IPS-NIHi7 (cell line): ENCODE results near the gene UNC5CL.

ENCODE experiments used
- DNase-seq: peaks from one replicate; pipeline ENCODE4 v3.0.0; 2012; ENCODE audit warnings: mixed read lengths; ENCODE audit errors: extremely low spot score

Gene UNC5CL

DNA sequence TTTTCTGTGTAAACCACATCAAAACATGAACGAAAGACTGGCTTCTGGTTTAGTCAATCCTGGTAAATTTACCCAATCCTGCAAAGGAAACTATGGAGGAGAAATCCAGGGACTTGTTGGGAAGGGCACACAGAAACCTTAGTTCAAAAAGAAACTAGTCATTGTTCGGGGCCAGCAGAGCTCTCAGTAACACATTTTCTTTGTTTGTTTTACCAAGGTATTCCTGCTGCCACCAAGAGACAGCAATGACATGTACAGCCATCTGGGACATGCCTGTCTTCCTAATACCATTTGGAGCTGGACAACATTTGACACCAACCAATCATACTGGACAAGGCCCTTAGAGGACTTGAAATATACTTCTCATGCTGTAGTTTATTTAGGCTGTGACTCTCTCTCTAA, 24.9 kb upstream of the UNC5CL start:
- no peak for DNase-seq

DNA sequence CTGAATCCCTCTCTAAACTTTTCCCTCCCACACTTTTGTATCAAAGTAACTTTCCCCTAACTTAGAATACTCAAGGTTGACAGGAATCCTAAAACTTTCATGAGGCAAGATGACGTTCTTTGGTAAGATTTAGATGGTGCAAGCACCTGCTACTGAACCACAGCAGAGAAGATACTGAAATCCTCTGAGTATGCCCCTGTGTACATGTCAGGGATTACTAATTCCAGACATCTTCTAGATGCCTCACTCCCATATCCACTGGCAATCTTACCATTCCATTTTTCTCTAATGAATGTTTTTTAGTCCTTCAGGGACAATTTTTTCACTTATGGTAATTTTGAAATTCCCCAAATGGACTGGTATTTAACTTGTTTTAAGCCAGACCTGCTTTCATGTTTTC, 23.0 kb upstream of the UNC5CL start:
- no peak for DNase-seq

DNA sequence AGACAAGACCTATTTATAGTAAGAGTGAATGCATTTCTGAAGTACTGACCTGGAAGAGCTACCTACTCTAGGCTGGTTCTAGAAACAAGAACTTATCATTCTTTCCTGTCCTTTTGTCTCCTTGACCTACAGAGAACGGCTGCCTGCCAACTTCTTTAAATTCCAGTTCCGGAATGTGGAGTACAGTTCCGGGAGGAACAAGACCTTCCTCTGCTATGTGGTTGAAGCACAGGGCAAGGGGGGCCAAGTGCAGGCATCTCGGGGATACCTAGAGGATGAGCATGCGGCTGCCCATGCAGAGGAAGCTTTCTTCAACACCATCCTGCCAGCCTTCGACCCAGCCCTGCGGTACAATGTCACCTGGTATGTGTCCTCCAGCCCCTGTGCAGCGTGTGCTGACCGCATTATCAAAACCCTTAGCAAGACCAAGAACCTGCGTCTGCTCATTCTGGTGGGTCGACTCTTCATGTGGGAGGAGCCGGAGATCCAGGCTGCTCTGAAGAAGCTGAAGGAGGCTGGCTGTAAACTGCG, 22.2 kb upstream of the UNC5CL start:
- no peak for DNase-seq

DNA sequence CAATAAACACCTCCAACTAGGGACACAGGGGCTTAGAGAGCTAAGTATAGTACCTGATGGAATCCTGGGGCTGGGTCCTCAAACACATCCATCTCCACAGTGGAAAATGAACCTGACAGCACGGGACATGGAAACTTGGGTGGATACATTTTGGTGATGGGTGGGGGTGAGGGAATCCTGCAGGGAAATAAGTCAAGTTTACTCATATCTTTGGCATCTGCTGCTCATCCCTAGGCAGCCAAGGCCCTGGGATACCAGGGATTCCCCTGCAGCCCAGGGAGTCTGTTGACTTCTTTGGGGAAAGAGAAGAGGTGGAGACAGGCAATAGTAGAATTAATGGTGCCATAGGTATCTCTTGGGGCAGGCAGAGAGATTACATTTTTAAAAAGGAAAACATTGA, 20.5 kb upstream of the UNC5CL start:
- no peak for DNase-seq

DNA sequence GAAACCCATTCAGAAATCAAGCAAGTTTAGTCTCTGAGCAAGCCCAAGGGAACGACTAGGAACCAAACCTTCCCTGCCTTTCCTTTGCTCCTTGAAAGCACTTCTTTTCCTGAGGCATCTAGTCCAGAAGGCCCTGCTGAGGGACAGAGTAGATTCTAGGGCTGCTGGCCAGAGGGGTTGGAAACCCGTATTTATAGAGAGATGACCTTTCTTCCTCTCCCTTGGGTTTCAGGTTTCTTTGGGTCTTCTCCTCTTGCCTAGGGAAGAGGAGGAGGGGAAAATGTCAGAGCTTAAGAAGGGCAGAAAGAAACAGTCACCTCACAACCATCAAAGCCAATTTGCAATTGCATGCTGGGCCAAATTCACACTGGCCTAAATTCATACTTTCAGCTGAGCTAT, 19.8 kb upstream of the UNC5CL start:
- no peak for DNase-seq

DNA sequence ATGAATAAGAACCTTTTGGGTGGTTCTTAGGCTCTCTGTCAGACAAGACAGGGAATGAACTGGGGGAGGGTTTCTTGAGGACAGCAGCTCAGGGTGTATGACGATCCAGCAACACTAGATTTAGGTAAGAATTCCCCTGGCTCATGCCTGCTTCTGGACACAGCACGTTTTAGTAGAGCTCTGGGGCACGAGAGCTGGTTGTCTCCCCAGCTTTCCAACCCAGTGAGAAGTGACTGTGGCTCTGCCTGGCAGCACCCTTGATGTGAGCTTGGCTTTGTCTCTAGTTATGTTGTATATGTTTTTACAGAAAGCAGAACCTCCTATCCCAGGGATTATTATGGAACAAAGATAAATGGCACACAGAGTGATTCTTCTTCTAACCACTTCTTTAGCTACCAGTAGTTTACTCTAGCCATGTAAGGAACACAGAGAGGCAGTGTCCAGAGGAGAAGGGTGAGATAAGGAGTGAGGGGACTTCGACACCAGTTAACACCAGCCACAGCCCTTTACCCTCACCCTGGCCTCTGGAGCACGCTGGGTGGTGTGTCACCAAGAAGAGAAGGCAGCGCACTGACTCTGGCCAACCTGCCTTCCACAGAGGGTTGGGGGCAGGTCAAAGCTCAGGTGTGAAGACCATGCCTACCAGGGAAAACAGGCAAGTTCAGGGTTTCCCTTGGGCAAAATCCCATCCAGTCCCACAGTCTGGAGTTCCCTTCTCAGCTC, 17.9 kb upstream of the UNC5CL start:
- no peak for DNase-seq

DNA sequence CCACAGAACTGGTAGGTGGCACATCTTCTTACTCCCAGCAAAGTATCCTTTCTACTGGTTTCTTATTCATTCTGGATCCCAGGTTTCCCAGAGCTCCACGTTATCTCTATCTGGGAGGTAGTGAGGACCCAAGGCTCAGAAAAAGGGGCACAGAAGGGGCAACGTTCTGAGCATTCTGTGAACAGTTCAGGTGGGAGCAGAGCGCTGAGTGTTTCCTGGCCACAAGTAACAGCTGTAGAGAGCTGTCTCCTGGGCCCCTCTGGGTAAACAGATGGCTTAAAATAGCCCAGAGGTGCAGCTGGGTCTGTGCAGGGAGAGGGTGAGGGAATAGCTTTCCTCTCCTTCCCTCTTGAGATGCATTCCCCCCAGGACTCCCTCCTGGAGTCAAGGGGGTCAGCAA, 16.1 kb upstream of the UNC5CL start:
- DNase-seq, result no peak

DNA sequence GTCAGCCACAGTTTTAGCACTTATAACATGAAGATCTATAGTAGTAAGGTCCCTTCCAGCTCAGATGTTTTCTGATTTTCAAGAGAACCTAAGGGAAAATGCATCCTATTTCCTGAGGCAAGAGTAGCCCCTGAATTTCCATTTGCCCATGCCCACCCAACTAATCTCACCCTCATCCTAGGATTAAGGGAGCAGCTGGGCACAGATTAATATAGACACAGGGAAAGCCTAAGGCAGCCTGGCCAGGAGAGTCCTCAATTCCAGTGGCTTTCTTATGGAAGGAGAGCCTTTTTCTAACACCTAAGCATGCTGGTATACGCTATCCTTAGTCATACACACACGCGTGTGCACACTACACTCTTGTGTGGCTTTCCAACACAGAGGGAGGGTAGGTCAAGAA, 15.5 kb upstream of the UNC5CL start:
- DNase-seq, result no peak

DNA sequence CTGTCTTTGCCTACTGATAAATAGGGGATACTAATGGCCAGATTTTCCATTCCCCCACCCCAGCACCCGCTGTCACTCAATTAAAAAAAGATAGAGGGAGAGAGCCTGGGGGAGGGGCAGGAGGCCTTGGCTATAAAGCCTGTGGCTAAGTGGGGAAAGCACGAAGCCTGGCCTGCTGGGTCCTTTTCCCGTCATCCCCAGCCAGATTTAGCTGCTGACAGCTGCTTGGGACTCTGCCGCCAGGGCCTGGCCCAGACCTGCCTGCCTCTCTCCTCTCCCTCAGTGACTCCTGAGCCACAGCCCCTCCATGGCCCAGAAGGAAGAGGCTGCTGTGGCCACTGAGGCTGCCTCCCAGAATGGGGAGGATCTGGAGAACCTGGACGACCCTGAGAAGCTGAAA, 14.0 kb upstream of the UNC5CL start, which contains the start of gene APOBEC2:
APOBEC2 (plus strand) TSS at position 162 of the 400 bp plus-strand sequence; CDS start at position 308, 146 bp downstream.
- DNase-seq, result no peak

DNA sequence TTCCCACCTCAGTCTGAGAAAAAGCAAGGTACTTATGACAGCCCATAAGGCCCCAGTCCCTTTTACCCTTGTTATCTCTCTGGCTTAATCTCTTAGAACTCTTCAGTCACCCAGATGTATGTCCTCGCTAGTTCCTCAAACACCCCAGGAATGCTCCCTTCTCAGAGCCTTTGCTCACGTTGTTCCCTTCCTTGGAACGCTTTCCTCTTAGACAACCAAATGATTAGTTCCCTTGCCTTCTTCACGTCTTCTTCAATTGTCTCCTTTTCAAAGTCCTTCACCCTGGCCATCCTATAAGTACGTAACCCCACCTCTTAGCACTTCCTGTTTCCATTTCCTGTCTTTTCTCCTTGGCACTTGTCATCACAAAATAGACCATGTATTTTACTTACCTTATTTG, 12.9 kb upstream of the UNC5CL start:
- no peak for DNase-seq

DNA sequence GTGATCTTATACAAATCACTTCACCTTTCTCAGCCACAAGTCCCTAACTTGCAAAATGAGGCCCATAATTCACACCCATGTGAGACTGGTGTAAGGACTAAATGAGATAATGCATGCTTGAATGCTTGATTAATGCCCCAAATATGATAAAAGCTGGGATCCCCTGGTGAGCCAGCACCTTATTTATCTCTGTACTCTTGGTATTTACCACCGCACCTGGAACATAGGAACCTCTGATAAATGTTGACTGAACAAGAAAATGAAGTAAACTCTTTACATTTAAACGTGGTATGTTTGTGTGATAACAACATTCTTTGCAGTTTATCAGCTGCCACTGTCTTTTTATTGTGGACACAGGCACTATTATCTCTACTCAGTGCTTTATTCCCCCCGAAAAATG, 11.5 kb upstream of the UNC5CL start:
- no peak for DNase-seq

DNA sequence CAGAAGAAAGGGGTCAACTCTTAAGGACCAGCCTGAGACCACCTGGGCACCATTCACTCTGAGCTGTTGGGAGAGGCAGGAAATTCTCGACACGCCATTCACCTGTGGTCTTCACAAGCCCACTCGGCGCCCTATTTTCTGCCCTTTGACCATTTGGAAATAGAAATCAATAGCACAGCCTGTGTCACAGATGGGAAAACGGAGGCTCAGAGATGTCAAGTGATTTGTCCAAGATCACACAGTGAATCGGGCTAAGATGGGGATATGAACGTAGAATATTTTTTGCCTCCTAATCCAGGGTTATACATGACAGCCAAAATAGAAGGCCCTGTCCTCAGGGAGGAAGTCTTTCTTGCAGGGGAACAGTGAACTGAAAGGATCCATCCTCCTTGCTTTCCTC, 10.9 kb upstream of the UNC5CL start:
- DNase-seq, result no peak

DNA sequence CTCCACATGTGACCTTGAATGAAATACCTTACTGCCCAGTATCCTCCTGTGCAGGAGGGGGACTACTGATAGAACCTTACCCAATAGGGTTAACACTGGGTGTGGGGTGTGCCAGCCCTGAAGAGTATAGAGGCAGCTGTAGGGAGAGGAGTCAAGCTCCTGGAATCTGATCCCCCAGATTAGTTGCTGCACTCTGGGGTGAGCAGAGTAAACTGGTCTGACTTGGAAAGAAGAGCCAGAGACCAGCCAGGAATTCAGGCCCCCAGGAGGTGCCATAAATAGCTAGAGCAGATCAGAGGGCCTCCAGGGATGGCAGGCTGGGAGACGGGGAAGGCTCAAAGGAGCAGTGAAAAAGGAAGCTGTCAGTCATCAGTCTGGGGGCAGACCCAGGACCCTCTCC, 10.5 kb upstream of the UNC5CL start:
- no peak for DNase-seq

DNA sequence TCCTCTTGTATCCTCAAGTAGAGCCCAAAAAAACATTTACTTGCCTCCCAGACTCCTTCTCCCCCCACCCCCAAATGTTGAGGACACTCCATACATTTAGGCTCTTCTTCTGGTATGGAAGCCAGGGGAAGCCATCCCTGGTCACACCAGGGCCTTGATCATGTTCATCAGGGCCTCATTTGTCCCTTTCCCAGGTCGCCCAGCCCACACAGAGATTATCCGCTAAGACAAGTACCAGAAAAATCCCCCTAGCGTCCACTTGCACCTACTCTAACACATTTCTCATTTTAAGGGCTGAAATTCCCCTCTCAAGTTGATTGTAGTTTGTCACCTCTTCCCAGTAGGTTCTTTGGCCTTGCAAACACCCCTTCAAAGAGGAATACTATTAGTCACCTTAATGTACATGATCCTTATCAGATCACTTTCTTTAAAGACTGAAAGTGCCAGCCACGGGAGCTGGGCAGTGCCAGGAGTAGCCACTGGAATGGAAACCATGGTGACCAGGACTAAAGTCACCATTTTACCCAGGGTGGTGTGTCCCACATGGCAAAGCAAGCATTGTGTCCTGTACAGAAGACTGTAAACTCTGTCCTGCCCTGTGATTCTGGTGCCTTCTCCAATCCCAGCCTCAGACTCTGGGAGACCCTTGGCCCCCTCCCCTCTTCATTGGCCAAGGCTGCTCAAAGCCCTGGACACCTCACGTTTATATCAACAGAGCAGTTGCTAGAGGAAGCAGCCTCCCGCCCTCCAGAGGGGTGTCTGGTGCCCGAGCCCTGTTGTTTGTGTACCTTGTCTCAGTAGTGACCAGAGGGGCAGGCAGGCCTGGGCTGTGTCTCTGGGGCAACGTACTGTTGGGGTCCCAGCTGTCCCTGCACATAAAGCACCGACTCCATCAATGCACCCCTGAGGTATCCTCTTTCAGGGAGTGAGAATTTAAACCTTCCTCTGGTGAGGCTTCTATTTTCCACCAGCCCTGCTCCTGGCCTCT, 9.0 kb upstream of the UNC5CL start:
- DNase-seq, result no peak

DNA sequence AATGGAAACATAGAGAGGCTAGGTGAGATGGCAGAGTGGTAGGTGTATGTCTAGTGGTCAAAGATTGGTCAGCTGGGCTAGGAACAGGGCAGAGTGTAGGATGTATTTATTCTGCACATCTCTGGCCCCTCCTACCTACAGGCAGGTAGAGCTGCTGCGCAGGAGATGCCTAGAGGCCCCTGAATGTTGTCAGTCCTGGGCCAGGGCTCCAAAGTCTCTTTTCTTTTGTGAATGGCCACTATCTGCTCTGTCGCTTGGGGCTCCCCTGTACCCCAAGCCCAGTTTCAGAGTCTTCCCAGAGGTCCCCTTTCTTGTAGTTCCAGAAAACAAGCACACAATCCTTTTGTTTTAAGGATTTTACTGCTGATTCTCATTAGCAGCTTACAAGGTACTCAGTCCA, 8.3 kb upstream of the UNC5CL start:
- DNase-seq, result no peak

DNA sequence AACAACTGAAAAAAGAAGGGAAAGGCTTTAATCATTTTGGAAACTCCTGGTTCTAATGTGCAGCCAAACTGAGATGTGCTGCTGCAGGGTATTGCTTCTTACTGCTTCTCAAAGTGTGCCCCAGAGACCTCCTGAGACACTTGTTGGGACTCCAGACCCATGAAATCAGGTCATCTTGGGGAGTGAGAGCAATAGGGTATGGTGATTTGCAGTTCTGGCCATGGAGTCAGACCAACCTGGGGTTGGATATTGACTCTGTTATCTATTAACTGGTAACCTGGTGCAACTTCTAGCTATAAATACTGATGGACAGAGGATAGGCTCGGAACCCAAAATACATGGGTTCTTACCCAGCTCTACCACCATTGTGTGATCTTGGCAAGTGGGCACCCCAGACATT, 7.1 kb upstream of the UNC5CL start:
- DNase-seq, result no peak

DNA sequence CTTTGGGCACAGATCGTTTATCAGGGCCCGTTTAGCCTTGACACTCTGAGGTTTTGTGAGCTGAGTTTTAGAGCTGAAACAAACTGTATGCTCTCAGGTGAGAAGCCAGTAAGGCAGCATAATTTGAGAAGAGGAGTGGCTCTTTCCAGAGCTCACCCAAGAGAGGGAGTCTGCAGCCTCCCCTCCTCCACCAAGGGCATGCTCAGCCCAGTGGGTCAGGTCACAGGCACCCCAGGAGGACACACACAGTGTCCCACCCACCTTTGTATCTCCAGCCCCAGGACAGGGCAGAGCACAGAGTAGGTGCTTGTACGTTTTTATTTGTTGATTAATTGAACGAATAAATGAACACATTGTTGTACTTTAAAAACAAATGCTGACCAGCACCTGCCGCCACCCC, 6.6 kb upstream of the UNC5CL start:
- DNase-seq, result no peak

DNA sequence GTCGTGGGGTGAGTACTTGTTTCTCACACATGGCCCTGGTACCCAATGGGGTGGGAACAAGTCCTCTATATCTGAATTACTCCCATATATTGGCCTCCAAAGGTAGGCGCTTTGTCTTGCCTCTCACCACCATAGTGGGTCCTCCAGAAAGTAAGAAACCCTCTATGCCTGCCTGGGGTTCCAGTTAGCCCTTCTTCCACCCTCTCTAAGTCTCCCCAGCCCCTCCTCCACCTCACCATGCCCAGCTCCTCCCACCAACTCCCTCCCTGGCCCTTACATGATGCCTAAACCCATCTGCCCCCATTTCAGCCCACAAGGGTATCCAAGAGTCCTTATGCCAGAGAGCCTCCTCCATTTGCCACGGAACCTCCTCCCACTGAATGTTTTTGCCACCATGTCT, 4.1 kb upstream of the UNC5CL start:
- DNase-seq, result no peak

DNA sequence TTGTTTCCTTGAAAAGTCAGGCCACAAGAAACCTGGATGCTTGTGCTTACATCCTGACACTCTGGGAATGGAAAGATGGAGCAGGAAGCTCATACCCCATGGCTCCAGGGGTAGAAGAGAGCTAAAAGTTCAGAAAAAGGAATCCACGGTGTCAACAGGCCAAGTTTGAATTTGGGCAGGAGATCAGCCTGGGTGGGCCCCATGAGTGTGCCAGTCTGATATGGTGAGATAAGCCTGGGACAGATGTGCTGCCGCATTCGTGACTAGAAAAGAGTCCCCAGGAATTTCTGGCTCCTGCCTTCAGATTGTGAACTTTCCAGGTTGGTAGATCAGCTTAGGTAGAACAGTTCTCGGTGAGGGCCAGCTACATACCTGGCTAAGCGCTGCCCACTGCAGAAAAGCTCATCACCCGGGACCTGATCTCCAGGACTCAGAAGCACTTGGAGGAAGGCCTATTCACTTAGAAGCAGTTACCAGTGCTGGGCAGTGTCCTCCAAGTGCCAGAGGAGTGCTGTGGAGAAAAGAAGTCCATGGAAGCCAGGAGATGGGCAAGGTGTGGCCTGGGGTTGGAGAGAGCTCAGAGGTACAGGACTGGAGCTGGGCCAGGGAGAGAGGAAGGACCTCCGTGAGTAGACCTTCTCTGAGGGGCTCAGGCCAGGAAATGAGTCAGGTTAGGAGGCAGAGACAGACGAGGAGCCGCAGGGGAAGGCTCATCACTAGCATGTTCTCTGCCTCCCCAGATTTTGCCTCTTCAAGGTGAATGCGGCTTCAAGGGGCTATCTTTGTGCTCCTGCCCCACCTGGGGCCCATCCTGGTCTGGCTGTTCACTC, 3.4 kb upstream of the UNC5CL start, which contains the start of gene TSPO2:
TSPO2 (plus strand) TSS at position 242 of the 830 bp plus-strand sequence; CDS start at position 761, 519 bp downstream.
- no peak for DNase-seq

DNA sequence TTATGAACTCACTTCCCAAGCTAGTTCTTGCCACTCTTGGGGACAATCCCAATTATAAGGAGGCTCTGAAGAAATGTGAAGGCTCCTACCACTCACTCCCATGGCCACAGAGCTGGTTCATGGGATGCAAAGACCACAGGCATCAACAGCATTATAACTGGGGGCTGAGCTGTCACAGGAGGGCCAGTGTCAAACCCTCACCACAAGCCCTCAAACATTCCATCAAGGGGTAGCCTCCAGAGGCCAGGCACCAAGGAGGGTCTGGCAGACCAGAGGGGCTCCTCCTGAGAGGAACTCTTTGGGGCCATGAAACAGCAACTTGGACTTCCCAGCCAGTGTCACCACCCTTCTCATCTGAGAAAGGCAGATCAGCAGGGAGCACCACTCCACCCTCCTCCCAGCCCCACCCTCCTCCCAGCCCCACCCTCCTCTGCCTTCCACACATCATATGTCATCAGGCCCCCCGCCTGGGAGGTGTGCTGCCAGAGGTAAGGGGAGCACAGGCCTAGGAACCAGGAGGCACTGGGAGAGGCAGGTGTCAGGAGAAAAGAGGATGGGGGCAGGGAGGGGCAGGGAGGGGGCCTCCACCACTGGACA, 2.0 kb upstream of the UNC5CL start:
- DNase-seq, result no peak
